Activated CD8-positive, alpha-beta T cell treated with anti-CD3 and anti-CD28 coated beads for 36 hours (primary cell): Measurements from ENCODE around the gene MAL. TPM values are rescaled to one million over a fixed set of nuclear protein-coding genes. Genes with fewer than 3 reads are reported as not detected.

ENCODE experiments used
- ATAC-seq: fragments of 200-7000 bp; cut with Tn5 transposase; one replicate; pipeline ENCODE4 v1.10.0; 2021; ENCODE audit warnings: mild to moderate bottlenecking, moderate library complexity
- CTCF ChIA-PET: fragments of 350-600 bp; sonication (Branson Sonifier 250); formaldehyde crosslinking; loops from one replicate; lab custom pipeline; 2021; ENCODE audit warnings: antibody characterized with exemption; lab: Charles Lee
- POLR2A ChIA-PET: fragments of 350-600 bp; sonication (Branson Sonifier 250); formaldehyde crosslinking; loops from one replicate; lab custom pipeline; 2021; ENCODE audit warnings: antibody characterized with exemption; lab: Charles Lee
- DNase-seq: peaks from one replicate; pipeline ENCODE4 v3.0.0-alpha.2; 2020
- H3K27ac Mint-ChIP-seq: one replicate; pipeline ENCODE4 v1.8.0; 2021; ENCODE audit warnings: mild to moderate bottlenecking, mixed read lengths
- H3K27me3 Mint-ChIP-seq: one replicate; pipeline ENCODE4 v1.8.0; 2021; ENCODE audit warnings: mixed read lengths
- H3K36me3 Mint-ChIP-seq: one replicate; pipeline ENCODE4 v1.8.0; 2021; ENCODE audit warnings: low read depth, mixed read lengths
- H3K4me1 Mint-ChIP-seq: one replicate; pipeline ENCODE4 v1.8.0; 2021; ENCODE audit warnings: low read depth, mixed read lengths
- H3K4me3 Mint-ChIP-seq: one replicate; pipeline ENCODE4 v1.8.0; 2021; ENCODE audit warnings: mild to moderate bottlenecking, moderate library complexity, mixed read lengths
- H3K9me3 Mint-ChIP-seq: one replicate; pipeline ENCODE4 v1.8.0; 2021; ENCODE audit warnings: mixed read lengths
- CTCF ChIP-seq: fragments of 200-600 bp; IDR thresholded peaks from one replicate; pipeline ENCODE4 v1.8.0; 2022; ENCODE audit warnings: antibody characterized with exemption, mild to moderate bottlenecking
- intact Hi-C: fragments of 100-400 bp; cut with micrococcal nuclease; formaldehyde crosslinking; loops from one replicate; pipeline ENCODE4 v1.10.0; 2022
- total RNA-seq, 2 experiments: library from RNA; stranded (reverse); gene quantifications; one replicate each; pipeline ENCODE4 v1.2.3, GENCODE V29; 2021

MAL gene
- total RNA-seq, 2 experiments from 2014 or later = 54.0 to 59.2 TPM

DNA sequence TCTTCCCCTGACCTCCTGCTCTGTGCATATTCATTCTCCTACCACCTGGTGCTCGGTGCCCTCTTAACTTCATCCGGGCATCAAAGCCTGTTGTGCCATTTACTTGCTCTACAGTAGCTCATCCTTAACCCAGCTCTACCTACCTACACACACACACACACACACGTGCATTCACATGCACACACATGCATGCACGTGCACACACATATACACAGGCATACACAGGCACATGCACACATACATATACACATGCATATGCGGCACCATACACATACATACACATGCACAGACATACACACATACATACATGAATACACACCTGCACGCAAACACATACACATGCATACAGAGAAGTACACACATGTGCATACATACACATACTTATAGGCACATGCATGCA lies 14.5 kb downstream of the MAL start:
- H3K4me1 Mint-ChIP-seq = peaks cover 85% of the 10 kb centered on the region
- peak overlapping the region; percentile 8 for H3K27ac Mint-ChIP-seq
- no peaks in the 10 kb centered on the region for H3K27me3 Mint-ChIP-seq
- DNase-seq = no peak
- peaks cover 18% of the 10 kb centered on the region for H3K36me3 Mint-ChIP-seq
- H3K4me3 Mint-ChIP-seq = no peak overlapping the region
- intact Hi-C loops = no loop called here
- TF ChIP-seq CTCF = no peak
- no peak for ATAC-seq
- H3K9me3 Mint-ChIP-seq = peaks cover 24% of the 10 kb centered on the region
- ChIA-PET POLR2A (interaction anchor here (0.7 to 1.8 kb wide), 2 partner anchors 22 to 794 kb away, joined by 3 to 4 read pairs; no protein-coding TSS in a partner anchor), CTCF (interaction anchor here (1.1 to 2.4 kb wide), 3 partner anchors 18 to 79 kb away, joined by 3 to 16 read pairs (median 5); no protein-coding TSS in a partner anchor)

DNA sequence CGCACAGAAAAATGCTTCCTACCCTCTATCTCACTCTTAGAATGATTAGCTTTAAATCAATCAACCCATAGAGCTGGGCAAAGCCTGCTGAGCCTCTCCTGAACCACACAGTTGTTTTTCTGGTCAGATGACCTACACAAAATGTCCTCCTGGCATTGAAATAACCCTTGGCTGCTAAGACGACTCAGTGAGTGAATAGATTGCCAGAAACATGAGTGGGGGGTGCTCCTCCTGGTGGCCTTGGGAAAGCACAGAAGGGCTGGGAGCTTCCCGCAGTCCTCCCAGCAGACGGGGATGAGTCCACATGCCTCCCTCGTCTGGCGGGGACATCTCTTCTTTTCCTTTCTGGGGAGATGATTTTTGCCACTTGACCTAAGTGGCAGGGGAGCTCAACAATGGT lies 14.9 kb downstream of the MAL start:
- TF ChIP-seq CTCF = no peak
- DNase-seq (no peak), ATAC-seq (no peak)
- ChIA-PET POLR2A (interaction anchor here (0.9 to 1.8 kb wide), 2 partner anchors 13 to 21 kb away, joined by 3 to 4 read pairs; no protein-coding TSS in a partner anchor), CTCF (interaction anchor here (1.1 to 2.4 kb wide), 3 partner anchors 18 to 79 kb away, joined by 3 to 16 read pairs (median 5); no protein-coding TSS in a partner anchor)
- H3K9me3 Mint-ChIP-seq = peaks cover 24% of the 10 kb centered on the region
- H3K27ac Mint-ChIP-seq = peak overlapping the region; percentile 8
- intact Hi-C loops = no loop called here
- H3K36me3 Mint-ChIP-seq = peaks cover 18% of the 10 kb centered on the region
- no peaks in the 10 kb centered on the region for H3K27me3 Mint-ChIP-seq
- H3K4me1 Mint-ChIP-seq = peaks cover 80% of the 10 kb centered on the region
- no peak overlapping the region for H3K4me3 Mint-ChIP-seq

DNA sequence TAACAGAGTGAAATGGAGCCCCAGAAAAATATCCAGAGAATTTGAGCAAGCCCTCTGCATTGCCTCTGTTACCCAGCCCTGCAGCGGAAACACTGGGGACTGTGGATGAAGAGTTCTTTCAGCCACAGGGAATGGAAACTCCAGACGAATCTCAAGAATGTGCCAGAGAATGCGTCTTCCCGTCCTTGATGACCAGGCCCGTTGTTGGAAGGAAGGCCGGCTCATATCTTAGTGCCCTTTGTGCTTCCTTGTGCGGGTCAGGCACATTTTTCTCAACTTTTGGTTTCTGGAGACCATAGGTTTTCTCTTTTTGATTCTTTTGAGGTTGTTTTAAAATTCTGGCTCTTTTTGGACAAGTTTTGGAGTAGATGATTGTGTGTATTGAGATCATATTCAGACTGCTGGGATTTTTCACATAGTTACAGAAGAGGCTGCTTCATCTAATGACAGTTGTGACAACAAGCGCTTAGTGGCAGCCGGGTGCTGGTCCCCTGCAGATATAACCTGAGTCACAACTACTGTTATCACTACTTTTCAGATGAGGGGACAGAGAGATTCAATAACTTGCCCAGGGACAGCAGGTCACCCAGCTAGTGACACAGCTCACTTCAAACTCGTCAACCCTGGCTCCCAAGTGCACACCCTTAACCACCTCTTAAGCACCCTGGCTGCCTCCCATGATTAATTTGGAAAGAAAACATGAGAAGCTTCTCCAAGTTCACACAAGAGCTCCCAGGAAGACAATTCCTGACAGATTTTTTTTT lies 15.7 kb downstream of the MAL start:
- H3K4me3 Mint-ChIP-seq = no peak overlapping the region
- H3K27me3 Mint-ChIP-seq = no peaks in the 10 kb centered on the region
- peaks cover 24% of the 10 kb centered on the region for H3K9me3 Mint-ChIP-seq
- H3K4me1 Mint-ChIP-seq = peaks cover 84% of the 10 kb centered on the region
- ATAC-seq (peak; percentile 45), DNase-seq (peak; percentile 50)
- H3K36me3 Mint-ChIP-seq = peaks cover 18% of the 10 kb centered on the region
- H3K27ac Mint-ChIP-seq = peak overlapping the region; percentile 54
- no peak for TF ChIP-seq CTCF
- POLR2A ChIA-PET = interaction anchor here (0.9 to 1.8 kb wide), 4 partner anchors 12 to 20 kb away, joined by 3 to 4 read pairs (median 4); partner anchors contain the start of gene MAL
- intact Hi-C loops = no loop called here
- CTCF ChIA-PET = interaction anchor here (1.1 to 4.6 kb wide), 9 partner anchors 12 to 85 kb away, joined by 3 to 20 read pairs (median 4); partner anchors contain the start of gene MAL

GRCh38 chr2:95041824-95042442 lies 16.4 kb downstream of the MAL start:
- Mint-ChIP-seq H3K36me3 (peaks cover 12% of the 10 kb centered on the region), H3K27me3 (no peaks in the 10 kb centered on the region), H3K27ac (peak overlapping the region; percentile 54), H3K4me1 (peaks cover 84% of the 10 kb centered on the region), H3K4me3 (no peak overlapping the region), H3K9me3 (peaks cover 18% of the 10 kb centered on the region)
- POLR2A ChIA-PET = interaction anchor here (1.4 to 1.6 kb wide), 2 partner anchors 15 to 16 kb away, joined by 4 read pairs; partner anchors contain the start of gene MAL
- intact Hi-C loops = no loop called here
- no peak for TF ChIP-seq CTCF
- ATAC-seq (peak; percentile 57), DNase-seq (peak; percentile 46)
- CTCF ChIA-PET = interaction anchor here (0.7 to 4.6 kb wide), 9 partner anchors 8 to 86 kb away, joined by 3 to 20 read pairs (median 4); partner anchors contain the start of gene MAL
